H9 (cell line): ENCODE results near the gene CWC22. TPM values are rescaled to one million over a fixed set of nuclear protein-coding genes. Genes with fewer than 3 reads are reported as not detected.

Experiments
- DNase-seq: peaks from one replicate; pipeline ENCODE4 v3.0.0-alpha.2; 2017
- H2AFZ ChIP-seq: one replicate; pipeline ENCODE4 v1.6.1; 2013; ENCODE audit warnings: mild to moderate bottlenecking, low read length, control low read depth, moderate library complexity
- H2AK5ac ChIP-seq: 2 replicates; pipeline ENCODE4 v1.6.1; 2013; ENCODE audit warnings: low read length, control low read depth, mixed read lengths; ENCODE audit not compliant: insufficient read length
- H2BK120ac ChIP-seq: one replicate; pipeline ENCODE4 v1.6.1; 2013; ENCODE audit warnings: low read depth, mild to moderate bottlenecking, low read length, control low read depth, inconsistent platforms; ENCODE audit not compliant: poor library complexity, severe bottlenecking
- H2BK12ac ChIP-seq: 2 replicates; pipeline ENCODE4 v1.6.1; 2013; ENCODE audit warnings: low read length, control low read depth, mixed read lengths, low read depth; ENCODE audit not compliant: insufficient read length
- H2BK15ac ChIP-seq: 2 replicates; pipeline ENCODE4 v1.6.1; 2013; ENCODE audit warnings: low read depth, low read length, control low read depth
- H2BK20ac ChIP-seq: one replicate; pipeline ENCODE4 v1.6.1; 2013; ENCODE audit warnings: low read depth, mild to moderate bottlenecking, low read length, control low read depth, inconsistent platforms; ENCODE audit not compliant: poor library complexity, severe bottlenecking
- H2BK5ac ChIP-seq: 2 replicates; pipeline ENCODE4 v1.6.1; 2013; ENCODE audit warnings: low read length, control low read depth, mixed read lengths; ENCODE audit not compliant: insufficient read length
- H3K14ac ChIP-seq: 2 replicates; pipeline ENCODE4 v1.6.1; 2013; ENCODE audit warnings: low read length, control low read depth; ENCODE audit not compliant: insufficient read depth
- H3K18ac ChIP-seq: 2 replicates; pipeline ENCODE4 v1.6.1; 2013; ENCODE audit warnings: low read depth, mild to moderate bottlenecking, mixed read lengths, low read length, control low read depth; ENCODE audit not compliant: insufficient read length
- H3K23ac ChIP-seq: 2 replicates; pipeline ENCODE4 v1.6.1; 2013; ENCODE audit warnings: low read length, control low read depth, mixed read lengths, low read depth; ENCODE audit not compliant: insufficient read length
- H3K23me2 ChIP-seq: 2 replicates; pipeline ENCODE4 v1.6.1; 2013; ENCODE audit warnings: low read depth, mild to moderate bottlenecking, mixed read lengths, low read length, control low read depth; ENCODE audit not compliant: insufficient read length, poor library complexity, severe bottlenecking
- H3K27ac ChIP-seq: 2 replicates; pipeline ENCODE4 v1.5.1; 2013; ENCODE audit warnings: low read length, control low read depth, mixed read lengths, low read depth; ENCODE audit not compliant: insufficient read length
- H3K27me3 ChIP-seq: 2 replicates; pipeline ENCODE4 v1.6.1; 2013; ENCODE audit warnings: low read length, control low read depth, inconsistent platforms; ENCODE audit not compliant: insufficient read depth
- H3K4ac ChIP-seq: 2 replicates; pipeline ENCODE4 v1.6.1; 2013; ENCODE audit warnings: low read depth, mild to moderate bottlenecking, control low read depth, inconsistent platforms, low read length, moderate library complexity
- H3K4me1 ChIP-seq: 2 replicates; pipeline ENCODE4 v1.6.1; 2013; ENCODE audit warnings: low read length, control low read depth, inconsistent platforms; ENCODE audit not compliant: insufficient read depth
- H3K4me2 ChIP-seq: 2 replicates; pipeline ENCODE4 v1.6.1; 2013; ENCODE audit warnings: low read length, control low read depth, mixed read lengths; ENCODE audit not compliant: insufficient read length, insufficient read depth
- H3K56ac ChIP-seq: 2 replicates; pipeline ENCODE4 v1.6.1; 2013; ENCODE audit warnings: low read depth, mild to moderate bottlenecking, mixed read lengths, low read length, control low read depth; ENCODE audit not compliant: insufficient read length
- H3K79me1 ChIP-seq: 2 replicates; pipeline ENCODE4 v1.6.1; 2013; ENCODE audit warnings: low read depth, mild to moderate bottlenecking, moderate library complexity, low read length, control low read depth, inconsistent platforms; ENCODE audit not compliant: insufficient read depth, poor library complexity, severe bottlenecking
- H3K79me2 ChIP-seq: 2 replicates; pipeline ENCODE4 v1.6.1; 2013; ENCODE audit warnings: low read length, control low read depth, inconsistent platforms; ENCODE audit not compliant: insufficient read depth
- H3K9ac ChIP-seq: 2 replicates; pipeline ENCODE4 v1.6.1; 2013; ENCODE audit warnings: low read length, control low read depth, mixed read lengths; ENCODE audit not compliant: insufficient read length; ENCODE audit errors: extremely low read depth
- H3K9me3 ChIP-seq: one replicate; pipeline ENCODE4 v1.6.1; 2013; ENCODE audit warnings: low read depth, low read length, inconsistent platforms; ENCODE audit not compliant: control insufficient read depth
- H3T11ph ChIP-seq: one replicate; pipeline ENCODE4 v1.6.1; 2013; ENCODE audit warnings: mild to moderate bottlenecking, low read length, control low read depth, inconsistent platforms
- H4K20me1 ChIP-seq: one replicate; pipeline ENCODE4 v1.6.1; 2013; ENCODE audit not compliant: control insufficient read depth, insufficient read length, insufficient read depth
- H4K5ac ChIP-seq: 2 replicates; pipeline ENCODE4 v1.6.1; 2013; ENCODE audit warnings: low read depth, mild to moderate bottlenecking, mixed read lengths, low read length, control low read depth; ENCODE audit not compliant: insufficient read length
- H4K8ac ChIP-seq: replicated peaks from 2 replicates; pipeline ENCODE4 v1.6.1; 2013; ENCODE audit warnings: low read length, control low read depth, mixed read lengths, low read depth; ENCODE audit not compliant: insufficient read length
- H4K91ac ChIP-seq: 2 replicates; pipeline ENCODE4 v1.6.1; 2013; ENCODE audit warnings: low read depth, mild to moderate bottlenecking, moderate library complexity, mixed read lengths, low read length, control low read depth; ENCODE audit not compliant: insufficient read length
- H3K27ac Mint-ChIP-seq, 3 experiments: 2 replicates in 2 of 3; 3 replicates in 1 of 3; pipeline ENCODE4 v1.8.0; 2020 to 2021; ENCODE audit warnings: mixed read lengths in 3 of 3, mild to moderate bottlenecking in 1 of 3, moderate library complexity in 1 of 3
- H3K27me3 Mint-ChIP-seq: 2 replicates; pipeline ENCODE4 v1.8.0; 2021; ENCODE audit warnings: low read depth, mild to moderate bottlenecking, moderate library complexity, mixed read lengths
- H3K36me3 Mint-ChIP-seq, 3 experiments: 2 replicates in 2 of 3; 3 replicates in 1 of 3; pipeline ENCODE4 v1.8.0; 2020 to 2021; ENCODE audit warnings: low read depth in 3 of 3, mixed read lengths in 3 of 3; ENCODE audit not compliant: insufficient read depth in 1 of 3
- H3K4me1 Mint-ChIP-seq, 2 experiments: 2 replicates each; pipeline ENCODE4 v1.8.0; 2020; ENCODE audit warnings: mixed read lengths in 2 of 2
- H3K4me3 Mint-ChIP-seq, 2 experiments: 2 replicates in 1 of 2; 3 replicates in 1 of 2; pipeline ENCODE4 v1.8.0; 2020 to 2021; ENCODE audit warnings: mild to moderate bottlenecking in 2 of 2, mixed read lengths in 2 of 2, moderate library complexity in 1 of 2
- H3K9me3 Mint-ChIP-seq, 2 experiments: 2 replicates in 1 of 2; 3 replicates in 1 of 2; pipeline ENCODE4 v1.8.0; 2020; ENCODE audit warnings: mild to moderate bottlenecking in 2 of 2, mixed read lengths in 2 of 2, moderate library complexity in 1 of 2
- WGBS: extraction: QIAGEN DNeasy Blood & Tissue Kit; methylation state at CpG from one replicate; pipeline ENCODE4 v1.1.7; 2013; ENCODE audit warnings: missing lambda C conversion rate, low lambda C conversion rate, mixed read lengths; ENCODE audit not compliant: insufficient read length; ENCODE audit errors: extremely low coverage; 5-methylcytosine and 5-hydroxymethylcytosine counted together
- total RNA-seq: library from RNA; stranded (reverse); gene quantifications from 2 replicates; pipeline ENCODE4 v1.2.1, GENCODE V29; 2021
- TF ChIP-seq, protein P1 (sequence below): fragments of 200-600 bp; sonication (generic); conservative IDR thresholded peaks from 3 replicates; pipeline ENCODE4 v1.8.0; 2021; ENCODE audit warnings: antibody characterized with exemption, mild to moderate bottlenecking

The CWC22 gene
- total RNA-seq, 1 experiment from 2014 or later = 43.4 TPM

DNA sequence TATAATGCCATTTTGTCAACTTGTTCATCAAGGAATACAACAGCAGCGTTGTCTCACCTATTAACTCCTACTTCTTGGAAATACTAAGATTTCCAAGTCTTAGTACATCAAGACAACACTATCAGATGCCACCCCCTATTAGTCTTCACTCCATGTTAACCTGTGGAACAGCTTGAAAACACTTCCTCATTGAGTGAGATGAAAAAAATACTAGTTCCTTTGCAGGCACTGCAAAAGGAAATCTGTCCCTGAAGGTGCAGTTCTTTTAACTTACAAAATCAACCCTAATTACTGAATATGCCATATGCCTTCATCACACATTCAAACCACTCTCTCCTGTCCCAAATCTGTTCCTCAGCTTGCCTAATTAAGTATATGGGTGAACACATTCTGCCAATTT, 4.0 kb downstream of the CWC22 start:
- Histone ChIP-seq H3K9ac (no peak overlapping the region), H3K27ac (no peak overlapping the region), H3K27me3 (no peaks in the 10 kb centered on the region), H3K4me1 (peaks cover 3% of the 10 kb centered on the region; the same call in 1 of the 2 replicates), H4K91ac (no peak overlapping the region), H2BK15ac (no peak overlapping the region), H4K8ac (no peak overlapping the region), H3K56ac (no peak overlapping the region), H3K18ac (no peak overlapping the region), H2AFZ (no peak overlapping the region), H3K4ac (no peak overlapping the region), H3K79me2 (peaks cover 29% of the 10 kb centered on the region; the same call in 1 of the 2 replicates), H2AK5ac (no peak overlapping the region), H2BK20ac (no peak overlapping the region), H2BK12ac (no peak overlapping the region), H3K79me1 (peaks cover 3% of the 10 kb centered on the region), H3T11ph (no peak overlapping the region), H2BK120ac (no peak overlapping the region), H4K5ac (no peak overlapping the region), H3K4me2 (no peak overlapping the region), H4K20me1 (no peaks in the 10 kb centered on the region), H3K23me2 (peaks cover 3% of the 10 kb centered on the region), H3K23ac (no peak overlapping the region), H3K9me3 (no peaks in the 10 kb centered on the region), H2BK5ac (no peak overlapping the region), H3K14ac (no peak overlapping the region)
- no peak for DNase-seq
- no CpG with 5 or more reads among the region's 1 CpG for WGBS
- Mint-ChIP-seq H3K4me1 (peaks cover 38 to 44% of the 10 kb centered on the region in 2 experiments), H3K27me3 (no peaks in the 10 kb centered on the region), H3K4me3 (no peak overlapping the region), H3K9me3 (no peaks in the 10 kb centered on the region), H3K27ac (no peak overlapping the region; a peak in 1 of 7 replicates), H3K36me3 (peaks cover 0 to 16% (median 15%) of the 10 kb centered on the region in 3 experiments; a peak in 4 of 7 replicates)
- TF ChIP-seq, protein P1, sequence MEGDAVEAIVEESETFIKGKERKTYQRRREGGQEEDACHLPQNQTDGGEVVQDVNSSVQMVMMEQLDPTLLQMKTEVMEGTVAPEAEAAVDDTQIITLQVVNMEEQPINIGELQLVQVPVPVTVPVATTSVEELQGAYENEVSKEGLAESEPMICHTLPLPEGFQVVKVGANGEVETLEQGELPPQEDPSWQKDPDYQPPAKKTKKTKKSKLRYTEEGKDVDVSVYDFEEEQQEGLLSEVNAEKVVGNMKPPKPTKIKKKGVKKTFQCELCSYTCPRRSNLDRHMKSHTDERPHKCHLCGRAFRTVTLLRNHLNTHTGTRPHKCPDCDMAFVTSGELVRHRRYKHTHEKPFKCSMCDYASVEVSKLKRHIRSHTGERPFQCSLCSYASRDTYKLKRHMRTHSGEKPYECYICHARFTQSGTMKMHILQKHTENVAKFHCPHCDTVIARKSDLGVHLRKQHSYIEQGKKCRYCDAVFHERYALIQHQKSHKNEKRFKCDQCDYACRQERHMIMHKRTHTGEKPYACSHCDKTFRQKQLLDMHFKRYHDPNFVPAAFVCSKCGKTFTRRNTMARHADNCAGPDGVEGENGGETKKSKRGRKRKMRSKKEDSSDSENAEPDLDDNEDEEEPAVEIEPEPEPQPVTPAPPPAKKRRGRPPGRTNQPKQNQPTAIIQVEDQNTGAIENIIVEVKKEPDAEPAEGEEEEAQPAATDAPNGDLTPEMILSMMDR = no peak
